ENCODE data around the gene SFXN3. TPM values are rescaled to one million over a fixed set of nuclear protein-coding genes. Genes with fewer than 3 reads are reported as not detected.
A peak's percentile ranks its signal among the peaks of the same experiment; 100 is the strongest.

The SFXN3 gene
- total RNA-seq, 3 donors from 2014 or later (not counting 1 experiment from before 2014, with no cell fraction given), result 59.7 to 74.5 (median 68.9) TPM

GRCh38 chr10:100986952-100987684 is 43.9 kb upstream of the SFXN3 start, which contains the start of the genes MRPL43 and TWNK:
Gene MRPL43, minus strand, starts transcription at chr10:100987497. Its CDS starts 54 bp downstream, at chr10:100987443.
Gene TWNK, plus strand, starts transcription at chr10:100987543. Its CDS starts 668 bp downstream, at chr10:100988211.
- Histone ChIP-seq H3K4me3 (ENCODE audit: low read length) (peak within 1 kb of the TSS; percentile 78), H3K27ac (ENCODE audit: low read length) (peak within 1 kb of the TSS; percentile 6), H3K36me3 (ENCODE audit: control insufficient read depth, insufficient read depth, low read length) (peaks cover 19% of the 10 kb centered on the region), H3K4me1 (ENCODE audit: control insufficient read depth, insufficient read depth, low read length) (peaks cover 23% of the 10 kb centered on the region), H3K27me3 (ENCODE audit: control insufficient read depth, insufficient read depth, low read length) (no peaks in the 10 kb centered on the region), H3K9me3 (ENCODE audit: control insufficient read depth, insufficient read depth, low read length) (no peaks in the 10 kb centered on the region)
- DNase-seq (peak; percentile 76 to 91), ATAC-seq (peak; percentile 89 to 97 (median 97))
- Mint-ChIP-seq H3K4me3 (peak within 1 kb of the TSS; percentile 89), H3K36me3 (peaks cover 9% of the 10 kb centered on the region), H3K9me3 (peaks cover 0 to 3% of the 10 kb centered on the region in 2 donors), H3K27me3 (ENCODE audit: low read depth in 2 of 2) (no peaks in the 10 kb centered on the region), H3K4me1 (peaks cover 10 to 26% of the 10 kb centered on the region in 2 donors), H3K27ac (peak within 1 kb of the TSS; percentile 76 to 91)
- TF ChIP-seq, protein P1, sequence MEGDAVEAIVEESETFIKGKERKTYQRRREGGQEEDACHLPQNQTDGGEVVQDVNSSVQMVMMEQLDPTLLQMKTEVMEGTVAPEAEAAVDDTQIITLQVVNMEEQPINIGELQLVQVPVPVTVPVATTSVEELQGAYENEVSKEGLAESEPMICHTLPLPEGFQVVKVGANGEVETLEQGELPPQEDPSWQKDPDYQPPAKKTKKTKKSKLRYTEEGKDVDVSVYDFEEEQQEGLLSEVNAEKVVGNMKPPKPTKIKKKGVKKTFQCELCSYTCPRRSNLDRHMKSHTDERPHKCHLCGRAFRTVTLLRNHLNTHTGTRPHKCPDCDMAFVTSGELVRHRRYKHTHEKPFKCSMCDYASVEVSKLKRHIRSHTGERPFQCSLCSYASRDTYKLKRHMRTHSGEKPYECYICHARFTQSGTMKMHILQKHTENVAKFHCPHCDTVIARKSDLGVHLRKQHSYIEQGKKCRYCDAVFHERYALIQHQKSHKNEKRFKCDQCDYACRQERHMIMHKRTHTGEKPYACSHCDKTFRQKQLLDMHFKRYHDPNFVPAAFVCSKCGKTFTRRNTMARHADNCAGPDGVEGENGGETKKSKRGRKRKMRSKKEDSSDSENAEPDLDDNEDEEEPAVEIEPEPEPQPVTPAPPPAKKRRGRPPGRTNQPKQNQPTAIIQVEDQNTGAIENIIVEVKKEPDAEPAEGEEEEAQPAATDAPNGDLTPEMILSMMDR (IDR thresholded peaks at IDR 0.05), result no peak
- intact Hi-C loops (cut with micrococcal nuclease), result loop anchor here (1.0 kb wide), 1 partner anchor 11 kb away; no protein-coding TSS in a partner anchor
- under 1% methylated on average over 75 of the region's 75 CpGs for WGBS (ENCODE audit: insufficient coverage)

- peaks cover 0 to 3% of the 10 kb centered on the region in 2 donors for H3K9me3 Mint-ChIP-seq
- H3K27me3 ChIP-seq (ENCODE audit: control insufficient read depth, insufficient read depth, low read length), result no peaks in the 10 kb centered on the region
- H3K4me1 ChIP-seq (ENCODE audit: control insufficient read depth, insufficient read depth, low read length), result peaks cover 23% of the 10 kb centered on the region
- DNase-seq, result no peak
- TF ChIP-seq, protein P1 (IDR thresholded peaks at IDR 0.05), result no peak
- H3K36me3 Mint-ChIP-seq, result peaks cover 9% of the 10 kb centered on the region
- H3K4me3 ChIP-seq (ENCODE audit: low read length), result peak overlapping the region; percentile 78
- H3K4me1 Mint-ChIP-seq, result peaks cover 10 to 26% of the 10 kb centered on the region in 2 donors
- H3K27me3 Mint-ChIP-seq (ENCODE audit: low read depth in 2 of 2), result no peaks in the 10 kb centered on the region
- intact Hi-C loops (cut with micrococcal nuclease), result loop anchor here (1.0 kb wide), 1 partner anchor 11 kb away; no protein-coding TSS in a partner anchor
- peak in 1 of 3 donors; percentile 6 for ATAC-seq
- no peaks in the 10 kb centered on the region for H3K9me3 ChIP-seq (ENCODE audit: control insufficient read depth, insufficient read depth, low read length)
- peak overlapping the region; percentile 6 for H3K27ac ChIP-seq (ENCODE audit: low read length)
- H3K4me3 Mint-ChIP-seq, result peak overlapping the region; percentile 89
- H3K27ac Mint-ChIP-seq, result peak overlapping the region; percentile 76 to 91
- peaks cover 19% of the 10 kb centered on the region for H3K36me3 ChIP-seq (ENCODE audit: control insufficient read depth, insufficient read depth, low read length)
- WGBS (ENCODE audit: insufficient coverage), result 3% methylated on average over 15 of the region's 15 CpGs
These were observed 43.4 kb upstream of the SFXN3 start for GRCh38 chr10:100987685-100988049.

DNA sequence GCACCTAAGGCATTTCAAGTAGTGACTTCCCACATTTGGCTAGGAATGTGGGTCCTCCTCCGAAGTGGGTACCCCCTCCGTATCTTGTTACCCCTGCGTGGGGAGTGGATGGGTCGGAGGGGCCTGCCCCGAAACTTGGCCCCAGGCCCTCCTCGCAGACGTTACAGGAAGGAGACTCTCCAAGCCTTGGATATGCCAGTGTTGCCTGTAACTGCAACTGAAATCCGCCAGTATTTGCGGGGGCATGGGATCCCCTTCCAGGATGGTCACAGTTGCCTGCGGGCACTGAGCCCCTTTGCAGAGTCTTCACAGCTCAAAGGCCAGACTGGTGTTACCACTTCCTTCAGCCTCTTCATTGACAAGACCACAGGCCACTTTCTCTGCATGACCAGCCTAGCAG is 42.9 kb upstream of the SFXN3 start:
- peak overlapping the region; percentile 78 for H3K4me3 ChIP-seq (ENCODE audit: low read length)
- 76% methylated on average over 10 of the region's 10 CpGs for WGBS (ENCODE audit: insufficient coverage)
- Mint-ChIP-seq H3K4me1 (peaks cover 10 to 26% of the 10 kb centered on the region in 2 donors), H3K9me3 (peaks cover 0 to 3% of the 10 kb centered on the region in 2 donors), H3K36me3 (peaks cover 9% of the 10 kb centered on the region), H3K27ac (peak overlapping the region; percentile 76 to 91), H3K27me3 (ENCODE audit: low read depth in 2 of 2) (no peaks in the 10 kb centered on the region), H3K4me3 (peak overlapping the region; percentile 89)
- no peaks in the 10 kb centered on the region for H3K9me3 ChIP-seq (ENCODE audit: control insufficient read depth, insufficient read depth, low read length)
- H3K27ac ChIP-seq (ENCODE audit: low read length), result no peak overlapping the region
- H3K36me3 ChIP-seq (ENCODE audit: control insufficient read depth, insufficient read depth, low read length), result peaks cover 19% of the 10 kb centered on the region
- intact Hi-C loops (cut with micrococcal nuclease), result no loop called here
- H3K27me3 ChIP-seq (ENCODE audit: control insufficient read depth, insufficient read depth, low read length), result no peaks in the 10 kb centered on the region
- ATAC-seq (no peak), DNase-seq (no peak)
- TF ChIP-seq, protein P1 (IDR thresholded peaks at IDR 0.05), result no peak
- H3K4me1 ChIP-seq (ENCODE audit: control insufficient read depth, insufficient read depth, low read length), result peaks cover 23% of the 10 kb centered on the region
